A549 (cell line): ENCODE data around the gene EFHC1.

ENCODE experiments used
- JUN ChIP-seq, 2 experiments: fragments of >200 bp; sonication (Bioruptor Twin); formaldehyde crosslinking; IDR thresholded peaks; 2 replicates in 1 of 2; 3 replicates in 1 of 2; pipeline ENCODE4 v1.6.1; 2016 to 2017
- KDM1A ChIP-seq: fragments of 200-600 bp; sonication (generic); IDR thresholded peaks from 2 replicates; pipeline ENCODE4 v1.6.1; 2016; ENCODE audit warnings: low read depth, mild to moderate bottlenecking
- MYC ChIP-seq: IDR thresholded peaks from 2 replicates; pipeline ENCODE4 v1.6.1; 2012; ENCODE audit warnings: mild to moderate bottlenecking, inconsistent platforms, low read length, improper control_type of control experiment, borderline replicate concordance
- POLR2A ChIP-seq: IDR thresholded peaks from 2 replicates; pipeline ENCODE4 v1.6.1; 2012; ENCODE audit warnings: mild to moderate bottlenecking, low read length
- RCOR1 ChIP-seq: fragments of 150-350 bp; IDR thresholded peaks from 2 replicates; pipeline ENCODE4 v1.6.1; 2014; ENCODE audit warnings: antibody characterized with exemption, low read length, low read depth
- ZFP36 ChIP-seq: fragments of 450-650 bp; IDR thresholded peaks from 2 replicates; pipeline ENCODE4 v1.6.1; 2014; ENCODE audit warnings: borderline replicate concordance; ENCODE audit not compliant: partially characterized antibody
- TF ChIP-seq, protein P1 (sequence below): IDR thresholded peaks from 2 replicates; pipeline ENCODE4 v1.6.1; 2012; ENCODE audit warnings: low read depth, borderline replicate concordance
- TF ChIP-seq, protein P2 (sequence below): fragments of 200-600 bp; sonication (generic); IDR thresholded peaks from 2 replicates; pipeline ENCODE4 v1.6.1; 2016; ENCODE audit warnings: antibody characterized with exemption, mild to moderate bottlenecking, moderate library complexity
- TF ChIP-seq, protein P3 (sequence below): fragments of >200 bp; sonication (Bioruptor Twin); formaldehyde crosslinking; IDR thresholded peaks from 3 replicates; pipeline ENCODE4 v1.5.1; 2016

DNA sequence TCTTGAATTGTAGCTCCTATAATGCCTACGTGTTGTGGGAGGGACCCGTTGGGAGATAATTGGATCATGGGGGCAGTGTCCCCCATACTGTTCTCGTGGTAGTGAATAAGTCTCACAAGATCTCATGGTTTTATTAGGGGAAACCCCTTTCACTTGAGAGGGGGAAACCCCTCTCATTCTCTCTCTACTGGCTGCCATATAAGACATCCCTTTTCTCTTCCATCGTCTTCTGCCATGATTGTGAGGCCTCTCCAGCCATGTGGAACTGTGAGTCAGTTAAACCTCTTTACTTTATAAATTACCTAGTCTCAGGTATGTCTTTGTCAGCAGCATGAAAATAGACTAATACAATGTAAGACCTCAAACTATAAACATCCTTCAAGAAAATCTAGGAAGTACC is 35.1 kb upstream of the EFHC1 start:
- TF ChIP-seq, protein P1, sequence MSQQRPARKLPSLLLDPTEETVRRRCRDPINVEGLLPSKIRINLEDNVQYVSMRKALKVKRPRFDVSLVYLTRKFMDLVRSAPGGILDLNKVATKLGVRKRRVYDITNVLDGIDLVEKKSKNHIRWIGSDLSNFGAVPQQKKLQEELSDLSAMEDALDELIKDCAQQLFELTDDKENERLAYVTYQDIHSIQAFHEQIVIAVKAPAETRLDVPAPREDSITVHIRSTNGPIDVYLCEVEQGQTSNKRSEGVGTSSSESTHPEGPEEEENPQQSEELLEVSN: no peak
- TF ChIP-seq POLR2A (no peak), KDM1A (no peak), JUN (IDR thresholded peaks at IDR 0.05) (no peak), RCOR1 (no peak), ZFP36 (no peak), MYC (no peak)
- TF ChIP-seq, protein P2, sequence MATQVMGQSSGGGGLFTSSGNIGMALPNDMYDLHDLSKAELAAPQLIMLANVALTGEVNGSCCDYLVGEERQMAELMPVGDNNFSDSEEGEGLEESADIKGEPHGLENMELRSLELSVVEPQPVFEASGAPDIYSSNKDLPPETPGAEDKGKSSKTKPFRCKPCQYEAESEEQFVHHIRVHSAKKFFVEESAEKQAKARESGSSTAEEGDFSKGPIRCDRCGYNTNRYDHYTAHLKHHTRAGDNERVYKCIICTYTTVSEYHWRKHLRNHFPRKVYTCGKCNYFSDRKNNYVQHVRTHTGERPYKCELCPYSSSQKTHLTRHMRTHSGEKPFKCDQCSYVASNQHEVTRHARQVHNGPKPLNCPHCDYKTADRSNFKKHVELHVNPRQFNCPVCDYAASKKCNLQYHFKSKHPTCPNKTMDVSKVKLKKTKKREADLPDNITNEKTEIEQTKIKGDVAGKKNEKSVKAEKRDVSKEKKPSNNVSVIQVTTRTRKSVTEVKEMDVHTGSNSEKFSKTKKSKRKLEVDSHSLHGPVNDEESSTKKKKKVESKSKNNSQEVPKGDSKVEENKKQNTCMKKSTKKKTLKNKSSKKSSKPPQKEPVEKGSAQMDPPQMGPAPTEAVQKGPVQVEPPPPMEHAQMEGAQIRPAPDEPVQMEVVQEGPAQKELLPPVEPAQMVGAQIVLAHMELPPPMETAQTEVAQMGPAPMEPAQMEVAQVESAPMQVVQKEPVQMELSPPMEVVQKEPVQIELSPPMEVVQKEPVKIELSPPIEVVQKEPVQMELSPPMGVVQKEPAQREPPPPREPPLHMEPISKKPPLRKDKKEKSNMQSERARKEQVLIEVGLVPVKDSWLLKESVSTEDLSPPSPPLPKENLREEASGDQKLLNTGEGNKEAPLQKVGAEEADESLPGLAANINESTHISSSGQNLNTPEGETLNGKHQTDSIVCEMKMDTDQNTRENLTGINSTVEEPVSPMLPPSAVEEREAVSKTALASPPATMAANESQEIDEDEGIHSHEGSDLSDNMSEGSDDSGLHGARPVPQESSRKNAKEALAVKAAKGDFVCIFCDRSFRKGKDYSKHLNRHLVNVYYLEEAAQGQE: no peak
- TF ChIP-seq, protein P3, sequence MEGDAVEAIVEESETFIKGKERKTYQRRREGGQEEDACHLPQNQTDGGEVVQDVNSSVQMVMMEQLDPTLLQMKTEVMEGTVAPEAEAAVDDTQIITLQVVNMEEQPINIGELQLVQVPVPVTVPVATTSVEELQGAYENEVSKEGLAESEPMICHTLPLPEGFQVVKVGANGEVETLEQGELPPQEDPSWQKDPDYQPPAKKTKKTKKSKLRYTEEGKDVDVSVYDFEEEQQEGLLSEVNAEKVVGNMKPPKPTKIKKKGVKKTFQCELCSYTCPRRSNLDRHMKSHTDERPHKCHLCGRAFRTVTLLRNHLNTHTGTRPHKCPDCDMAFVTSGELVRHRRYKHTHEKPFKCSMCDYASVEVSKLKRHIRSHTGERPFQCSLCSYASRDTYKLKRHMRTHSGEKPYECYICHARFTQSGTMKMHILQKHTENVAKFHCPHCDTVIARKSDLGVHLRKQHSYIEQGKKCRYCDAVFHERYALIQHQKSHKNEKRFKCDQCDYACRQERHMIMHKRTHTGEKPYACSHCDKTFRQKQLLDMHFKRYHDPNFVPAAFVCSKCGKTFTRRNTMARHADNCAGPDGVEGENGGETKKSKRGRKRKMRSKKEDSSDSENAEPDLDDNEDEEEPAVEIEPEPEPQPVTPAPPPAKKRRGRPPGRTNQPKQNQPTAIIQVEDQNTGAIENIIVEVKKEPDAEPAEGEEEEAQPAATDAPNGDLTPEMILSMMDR: no peak
